Occipital lobe (tissue), 2 donors: ENCODE results near the gene MBOAT2. TPM values are rescaled to one million over a fixed set of nuclear protein-coding genes. Genes with fewer than 3 reads are reported as not detected.
"Not testable (repeated sequence)": the region's sequence is repeated elsewhere in the genome, so short reads cannot be mapped to it uniquely, and the experiment has no call there.

Experiments
- DNase-seq: peaks from one replicate; lab custom pipeline; 2025; lab: John Stamatoyannopoulos, UW
- total RNA-seq: library from RNA; depleted of rRNA; stranded (reverse); fragments of >200 nt; gene quantifications from one replicate; pipeline ENCODE4 v1.2.3, GENCODE V29; 2014

The MBOAT2 gene
- total RNA-seq, 1 donor from 2014 or later = 189 TPM

DNA sequence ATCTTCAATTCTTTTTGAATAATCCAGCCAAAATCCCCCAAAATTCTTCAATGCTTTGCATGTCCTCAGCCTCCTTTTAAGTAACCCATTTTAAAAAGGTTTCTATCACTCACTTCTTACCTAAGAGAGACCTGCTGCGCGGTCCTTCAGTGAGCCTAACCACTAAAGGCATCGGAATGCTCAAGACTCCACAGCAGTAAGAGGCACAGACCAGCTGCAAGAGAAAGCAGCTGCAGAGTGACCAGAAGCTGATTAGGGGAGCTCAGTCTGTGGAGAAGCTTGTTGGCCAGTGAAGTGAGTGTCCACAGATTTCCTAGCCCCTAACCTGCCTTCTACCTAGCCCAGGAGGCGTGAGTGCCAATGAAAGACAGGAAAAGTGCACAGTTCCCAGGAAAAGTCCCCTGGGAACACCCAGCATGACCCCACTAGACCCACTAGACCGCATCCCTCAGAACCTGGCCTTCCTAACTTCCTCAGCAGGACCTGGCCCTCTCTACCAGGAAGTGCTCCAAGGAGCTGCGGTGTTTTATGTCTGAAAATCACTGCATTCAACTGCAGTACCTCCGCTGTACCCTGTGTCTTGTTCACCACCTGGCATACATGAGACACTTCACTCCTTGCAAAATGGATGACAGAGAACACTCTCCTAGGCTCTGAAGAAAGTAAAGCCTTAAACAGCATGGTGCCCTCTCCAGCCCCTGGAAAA is 10.1 kb downstream of the MBOAT2 start:
- DNase-seq = no peak

GRCh38 chr2:8992643-8993042 is 10.8 kb downstream of the MBOAT2 start:
- DNase-seq = no peak

DNA sequence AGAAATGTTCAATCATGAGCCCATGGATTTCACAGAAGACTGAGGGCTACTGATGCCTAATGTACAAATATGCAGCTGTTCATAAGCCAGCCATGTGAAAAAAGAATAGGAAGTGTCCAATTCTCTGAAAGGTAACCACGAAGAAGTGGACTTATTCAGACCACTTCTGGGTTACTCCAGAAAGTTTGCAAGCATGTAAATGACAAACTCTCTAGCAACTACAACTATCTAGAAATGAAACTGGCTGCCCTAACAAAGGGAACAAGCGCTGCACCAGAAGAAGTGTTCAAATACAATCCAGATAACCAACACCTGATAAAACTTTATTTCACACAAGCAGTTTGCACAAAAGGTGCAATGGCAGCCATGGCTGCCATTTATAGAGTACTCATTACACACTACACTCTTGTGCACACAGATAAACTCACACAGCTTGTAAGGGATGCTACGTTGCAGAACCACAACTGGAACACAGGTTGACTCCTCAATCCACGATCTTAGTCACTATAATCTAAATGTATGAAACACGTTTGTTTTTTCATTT is 13.9 kb downstream of the MBOAT2 start:
- no peak for DNase-seq

- DNase-seq = no peak
These were observed 16.1 kb downstream of the MBOAT2 start for GRCh38 chr2:8987410-8987809.

DNA sequence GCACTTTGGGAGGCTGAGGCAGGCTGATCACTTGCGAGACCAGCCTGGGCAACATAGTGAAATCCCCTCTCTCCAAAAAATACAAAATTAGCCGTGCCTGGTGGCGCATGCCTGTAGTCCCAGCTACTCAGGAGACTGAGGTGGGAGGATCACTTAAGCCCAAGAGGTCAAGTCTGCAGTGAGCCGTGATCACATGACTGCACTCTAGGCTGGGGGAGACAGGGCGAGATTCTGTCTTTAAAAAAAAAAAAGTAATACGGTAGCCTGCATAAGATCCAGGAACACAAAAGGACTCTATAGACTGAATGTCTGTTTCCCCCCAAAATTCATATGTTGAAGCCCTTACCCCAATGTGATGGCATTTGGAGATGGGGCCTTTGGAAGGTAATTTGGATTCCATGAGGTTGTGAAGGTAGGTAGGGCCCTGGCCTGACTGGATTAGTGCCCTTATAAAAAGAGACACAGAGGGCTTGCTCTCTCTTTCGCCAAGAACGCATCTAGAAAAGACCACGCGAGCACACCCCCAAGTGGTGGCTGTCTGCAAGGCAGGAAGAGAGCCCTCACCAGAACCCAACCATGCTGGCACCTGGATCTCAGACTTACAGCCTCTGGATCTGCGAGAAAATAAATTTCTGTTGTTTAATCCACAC is 17.0 kb downstream of the MBOAT2 start:
- no peak for DNase-seq

DNA sequence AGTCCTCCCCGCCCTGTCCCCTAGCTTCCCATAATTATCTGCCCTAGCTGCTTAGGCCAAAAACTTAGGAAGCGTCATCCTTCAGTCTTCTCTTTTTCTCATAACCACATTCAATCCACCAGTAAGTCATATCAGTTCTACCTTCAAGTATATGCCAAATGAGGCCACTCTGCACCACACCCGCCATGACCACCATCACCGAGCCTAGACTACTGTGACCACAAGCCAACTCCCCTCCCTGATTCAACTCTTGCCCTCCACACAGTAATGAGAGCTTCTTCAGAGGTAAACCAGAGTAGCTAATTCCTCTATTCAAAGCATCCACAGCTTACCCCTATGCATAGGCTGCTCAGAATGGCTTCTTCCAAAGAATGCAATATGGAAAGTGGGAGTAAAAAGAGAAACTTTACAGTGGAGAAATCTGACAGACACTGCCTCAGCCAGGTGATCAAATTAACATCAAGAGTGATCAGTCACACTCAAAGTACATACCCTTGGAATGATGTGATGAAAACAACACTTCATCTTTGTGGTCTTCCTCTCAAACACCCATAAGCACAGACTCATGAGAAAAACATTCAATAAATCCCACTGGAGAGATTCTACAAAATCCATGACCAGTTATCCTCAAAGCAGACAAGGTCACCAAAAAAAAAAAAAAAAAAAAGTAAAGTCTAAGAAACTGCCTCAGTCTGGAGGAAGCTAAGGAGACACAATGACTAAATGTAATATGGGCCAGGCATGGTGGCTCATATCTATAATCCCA is 17.7 kb downstream of the MBOAT2 start:
- no peak for DNase-seq

GRCh38 chr2:8984855-8985254 is 18.6 kb downstream of the MBOAT2 start:
- no peak for DNase-seq

DNA sequence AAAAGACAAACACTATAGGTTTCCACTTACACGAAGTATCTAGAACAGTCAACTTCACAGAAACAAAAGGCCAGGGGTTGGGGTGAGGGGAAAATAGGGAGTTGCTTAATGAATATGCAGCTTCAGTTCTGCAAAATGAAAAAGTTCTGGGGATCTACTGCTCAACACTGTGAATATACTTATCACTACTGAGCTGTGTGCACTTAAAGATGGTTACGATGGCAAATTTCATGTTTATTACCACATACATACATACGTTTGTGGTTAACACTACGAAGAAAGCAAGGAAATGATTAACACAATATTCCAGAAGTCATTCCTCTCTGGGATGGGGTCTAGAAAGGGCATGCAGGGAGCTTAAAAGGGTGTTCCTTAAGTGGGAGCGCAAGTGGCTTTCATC is 19.3 kb downstream of the MBOAT2 start:
- no peak for DNase-seq

- no peak for DNase-seq
These were observed 19.9 kb downstream of the MBOAT2 start for GRCh38 chr2:8983571-8983970.

DNA sequence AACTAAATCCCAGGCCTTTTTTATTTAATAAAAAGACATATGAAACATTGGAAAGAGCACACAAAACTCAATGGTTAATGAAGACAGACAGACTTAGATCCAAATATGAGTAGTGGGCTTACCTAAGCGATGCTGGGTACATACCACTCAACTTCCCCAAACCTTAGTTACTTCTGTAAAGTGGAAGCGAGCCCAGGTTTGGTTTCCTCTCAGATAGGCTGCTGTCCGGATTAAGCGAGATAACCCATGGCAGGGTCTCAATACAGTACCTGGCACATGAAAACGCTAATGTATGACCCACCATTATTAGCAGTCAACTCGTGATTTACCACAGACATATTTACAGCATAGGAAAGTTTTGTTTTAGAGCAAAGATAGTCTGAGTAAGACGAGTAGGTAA is 21.6 kb downstream of the MBOAT2 start:
- DNase-seq = no peak

DNA sequence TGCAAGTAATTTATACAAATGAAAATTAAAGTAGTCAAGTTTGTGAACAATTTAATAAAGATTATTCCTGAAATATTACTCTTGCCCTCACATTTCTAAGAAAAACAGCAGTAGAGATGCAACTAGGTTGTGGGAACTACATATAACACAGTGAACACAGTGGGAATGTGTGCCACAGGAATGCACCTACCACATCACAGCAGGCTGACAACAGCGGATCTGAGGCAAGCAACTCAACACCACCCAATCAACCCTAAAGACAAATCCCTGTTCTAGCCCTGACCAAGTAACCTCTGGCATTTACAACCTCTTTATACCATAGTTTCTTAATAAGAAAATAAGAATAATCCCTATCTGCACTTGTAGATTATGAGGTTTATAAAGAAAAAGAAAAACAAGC is 23.4 kb downstream of the MBOAT2 start:
- no peak for DNase-seq

DNA sequence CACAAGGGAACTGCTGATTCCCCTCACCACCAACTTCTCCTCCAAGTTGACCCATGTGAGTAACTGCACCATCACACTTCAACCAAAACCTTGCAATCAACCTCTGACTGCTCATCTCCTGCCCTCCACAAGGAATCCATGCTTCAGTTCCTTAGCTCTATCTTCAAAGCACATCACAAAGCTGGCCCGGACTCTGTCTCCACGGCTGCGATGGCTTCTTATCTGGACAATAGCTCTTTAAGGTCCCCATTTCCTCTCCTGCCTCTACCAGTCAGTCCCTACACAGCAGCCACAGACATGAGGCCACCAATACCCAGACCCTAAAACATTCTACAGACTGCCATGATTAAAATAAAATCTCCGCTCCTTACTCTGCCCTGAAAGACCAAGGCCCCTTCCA is 25.7 kb downstream of the MBOAT2 start:
- DNase-seq = no peak

GRCh38 chr2:8976442-8977259 is 26.8 kb downstream of the MBOAT2 start:
- no peak for DNase-seq

DNA sequence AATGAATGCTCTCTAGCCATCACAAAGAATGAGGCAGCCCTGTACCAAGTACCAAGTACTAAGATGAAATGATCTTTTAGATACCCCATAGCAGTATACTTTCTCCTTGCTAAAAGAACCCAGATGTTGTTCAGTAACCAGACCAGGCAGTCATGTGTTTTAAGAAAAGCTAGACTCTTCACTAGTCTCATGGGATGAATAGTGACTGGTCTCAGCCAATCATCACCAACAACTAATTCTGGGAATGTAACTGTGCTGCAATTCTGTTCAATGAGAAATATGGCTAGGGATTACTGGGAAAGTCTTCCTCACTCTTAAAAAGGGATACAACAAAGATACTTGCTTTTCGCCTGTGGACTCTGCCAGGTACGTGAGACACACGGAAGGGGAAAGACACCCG is 29.5 kb downstream of the MBOAT2 start:
- DNase-seq = no peak

DNA sequence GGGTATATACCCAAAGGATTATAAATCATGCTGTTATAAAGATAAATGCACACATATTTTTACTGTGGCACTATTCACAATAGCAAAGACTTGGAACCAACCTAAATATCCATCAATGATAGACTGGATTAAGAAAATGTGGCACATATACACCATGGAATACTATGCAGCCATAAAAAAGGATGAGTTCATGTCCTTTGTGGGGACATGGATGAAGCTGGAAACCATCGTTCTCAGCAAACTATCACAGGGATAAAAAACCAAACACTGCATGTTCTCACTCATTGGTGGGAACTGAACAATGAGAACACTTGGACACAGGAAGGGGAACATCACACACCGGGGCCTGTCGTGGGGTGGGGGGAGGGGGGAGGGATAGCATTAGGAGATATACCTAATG is 30.5 kb downstream of the MBOAT2 start:
- not testable (repeated sequence) for DNase-seq

GRCh38 chr2:8972535-8972934 is 30.9 kb downstream of the MBOAT2 start:
- not testable (repeated sequence) for DNase-seq

- DNase-seq = not testable (repeated sequence)
These were observed 34.1 kb downstream of the MBOAT2 start for GRCh38 chr2:8969348-8969747.

GRCh38 chr2:8966123-8966908 is 37.2 kb downstream of the MBOAT2 start:
- DNase-seq = no peak

DNA sequence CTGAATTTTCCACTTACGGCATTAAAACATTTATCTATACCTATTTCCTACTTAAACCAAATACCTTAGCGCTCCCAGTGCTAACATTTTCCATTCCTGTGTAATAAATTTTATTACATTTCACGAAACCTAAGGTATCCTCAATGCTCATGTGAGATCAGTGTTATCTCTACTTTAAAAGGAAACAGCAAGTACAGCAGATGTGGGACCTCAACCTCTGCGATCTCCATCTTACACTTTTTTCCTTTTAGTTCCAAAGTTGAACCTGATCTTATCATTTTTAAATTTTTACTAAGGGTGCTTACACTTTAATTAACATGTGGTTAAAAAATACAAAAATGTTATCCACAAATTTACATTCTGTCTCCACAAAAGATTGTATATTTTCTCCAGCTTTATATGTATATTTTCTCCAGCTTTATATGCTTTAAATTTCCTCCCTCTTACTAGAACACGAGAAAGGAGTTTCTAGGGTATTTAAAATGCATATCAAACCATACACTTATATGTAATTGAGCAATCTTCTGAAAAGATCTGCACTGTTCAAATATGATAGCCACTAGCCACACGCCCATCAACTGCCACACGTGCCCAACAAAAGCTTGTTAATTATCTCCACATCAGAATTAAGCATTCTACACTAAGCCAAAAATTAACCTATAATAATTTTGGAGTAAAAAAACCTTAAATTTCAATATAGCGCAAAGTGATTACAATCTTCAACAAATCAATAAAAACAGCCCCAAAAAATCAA is 38.1 kb downstream of the MBOAT2 start:
- DNase-seq = no peak

DNA sequence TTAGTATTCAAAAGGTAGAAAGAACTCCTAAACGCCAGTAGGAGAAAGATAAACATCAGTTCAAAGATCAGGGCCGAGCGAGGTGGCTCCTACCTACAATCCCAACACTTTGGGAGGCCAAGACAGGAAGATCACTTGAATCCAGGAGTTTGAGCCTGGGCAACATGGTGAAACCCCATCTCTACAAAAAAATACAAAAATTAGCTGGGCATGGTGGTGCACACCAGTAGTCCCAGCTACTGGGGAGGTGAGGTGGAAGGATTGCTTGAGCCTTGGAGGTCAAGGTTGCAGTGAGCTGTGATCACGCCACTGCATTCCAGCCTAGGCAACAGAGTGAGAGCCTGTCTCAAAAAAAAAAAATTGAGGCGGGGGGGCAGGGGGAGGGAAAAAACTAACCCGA is 40.6 kb downstream of the MBOAT2 start:
- DNase-seq = no peak
